DMS114 treated with DMSO at 0.1 percent for 48 hours (cell line): ENCODE data around the gene IGBP1.
"Not testable (repeated sequence)": the region's sequence is repeated elsewhere in the genome, so short reads cannot be mapped to it uniquely, and the experiment has no call there.

Source experiments
- DNase-seq: peaks from one replicate; lab custom pipeline; 2025; ENCODE audit not compliant: unreplicated experiment; lab: John Stamatoyannopoulos, UW

Gene IGBP1

GRCh38 chrX:70133303-70134115 lies at the start of gene IGBP1:
IGBP1 (plus strand) TSS chrX:70133447; CDS start chrX:70133948, 501 bp downstream.
- DNase-seq = peak; percentile 85

DNA sequence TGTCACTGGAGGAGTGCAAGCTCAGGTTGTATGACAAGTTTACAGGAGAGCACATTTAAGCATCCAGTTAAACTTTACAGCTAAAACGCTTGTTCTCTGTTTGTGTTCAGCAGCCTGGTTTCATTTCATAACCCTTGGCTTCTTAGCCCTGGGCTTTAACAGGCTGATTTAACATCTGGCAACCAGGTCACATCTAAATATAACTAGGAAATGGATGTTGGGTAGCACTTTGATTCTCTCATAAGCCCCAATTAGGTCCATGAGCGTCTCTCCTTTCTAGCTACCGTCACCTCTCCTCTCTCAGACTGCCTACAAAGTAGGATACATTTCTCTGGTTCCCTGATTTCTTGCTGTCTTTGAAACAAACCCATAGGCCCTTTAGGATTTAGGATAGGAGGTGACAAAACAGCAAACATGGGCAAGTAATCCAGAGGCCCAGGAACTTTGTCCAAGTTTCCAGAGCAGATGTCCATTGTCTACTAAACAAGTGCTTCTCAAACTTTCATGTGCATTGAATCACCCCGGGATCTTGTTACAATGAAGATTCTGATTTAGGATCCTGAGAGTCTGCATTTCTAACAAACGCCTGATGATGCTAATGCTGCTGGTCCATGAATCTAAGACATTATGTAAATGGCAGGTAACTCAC lies 48.5 kb upstream of the IGBP1 start:
- no peak for DNase-seq

- DNase-seq = no peak
Observed at GRCh38 chrX:70087857-70088630, 45.2 kb upstream of the IGBP1 start.

- no peak for DNase-seq
Observed at GRCh38 chrX:70088751-70089150, 44.5 kb upstream of the IGBP1 start.

DNA sequence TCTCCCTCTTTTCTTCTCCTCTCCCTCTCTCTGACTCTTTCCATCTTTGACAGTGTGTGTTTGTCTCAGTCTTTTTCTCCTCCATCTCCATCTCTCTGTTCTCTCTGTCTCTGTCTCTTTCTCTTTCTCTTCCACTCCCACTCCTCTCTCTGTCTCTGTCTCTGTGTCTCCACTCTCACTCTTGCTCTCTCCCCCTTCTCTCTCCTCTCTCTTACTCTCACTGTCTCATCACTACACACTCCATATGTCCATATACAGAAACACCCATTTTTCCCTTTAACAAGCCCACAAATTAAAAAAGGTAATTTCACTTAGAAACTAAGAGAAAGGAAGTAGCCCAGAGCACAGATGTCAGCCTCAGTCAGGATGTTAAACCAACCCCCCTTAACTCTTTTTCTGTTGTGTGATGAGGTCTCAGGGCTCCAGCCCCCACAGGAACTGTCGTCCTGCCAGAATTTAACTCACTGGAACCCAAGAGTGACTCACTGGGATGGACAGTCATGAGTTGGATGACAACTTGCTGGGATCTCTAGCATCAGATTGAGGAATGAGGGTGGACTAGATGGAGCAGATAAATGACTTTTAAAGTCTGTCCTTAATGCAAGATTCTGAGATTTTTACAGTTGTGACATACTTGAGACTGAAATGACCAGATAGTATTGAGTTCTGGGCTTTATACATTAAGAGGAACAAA lies 43.5 kb upstream of the IGBP1 start:
- no peak for DNase-seq

- no peak for DNase-seq
Observed at GRCh38 chrX:70092247-70092646, 41.0 kb upstream of the IGBP1 start.

DNA sequence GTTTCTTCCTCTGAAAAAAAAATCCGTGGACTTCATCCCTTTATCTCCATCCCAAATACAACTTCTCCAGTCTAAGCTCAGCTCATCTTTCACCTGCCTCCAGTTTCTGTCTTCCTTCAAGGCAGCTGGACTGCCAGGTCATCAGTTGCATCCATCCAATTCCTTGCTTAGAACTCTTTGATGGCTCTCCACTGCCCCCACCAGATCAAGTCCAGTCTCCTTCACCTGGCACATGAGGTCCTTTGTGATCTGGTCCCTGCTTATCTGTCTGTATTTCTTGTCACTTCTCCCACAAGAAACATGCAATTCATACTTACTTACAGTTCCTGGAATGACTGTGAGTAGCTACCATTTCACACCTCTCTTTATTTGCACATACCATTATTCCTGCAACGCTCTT lies 37.2 kb upstream of the IGBP1 start:
- DNase-seq = no peak

GRCh38 chrX:70105229-70105628 lies 28.0 kb upstream of the IGBP1 start:
- no peak for DNase-seq

GRCh38 chrX:70111436-70112026 lies 21.7 kb upstream of the IGBP1 start:
- DNase-seq = not testable (repeated sequence)

DNA sequence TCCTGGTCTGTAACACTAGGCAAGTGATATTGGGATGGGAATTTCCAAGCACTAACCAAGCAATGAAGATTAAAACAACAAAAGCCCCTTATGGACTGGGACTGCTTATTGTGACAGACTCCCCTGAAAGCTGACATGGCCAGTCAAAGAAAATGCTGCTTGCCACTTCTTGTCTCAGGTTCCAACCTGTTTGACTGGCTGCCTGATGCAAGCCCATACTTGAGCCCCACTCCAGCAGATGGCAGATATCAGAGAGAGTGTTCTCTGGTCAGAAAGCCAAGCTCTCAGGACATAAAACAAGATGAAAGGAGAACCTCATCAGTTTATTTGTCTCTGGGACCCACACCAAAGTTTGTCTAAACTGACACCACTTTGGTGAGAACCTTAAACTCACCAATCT lies 15.5 kb upstream of the IGBP1 start:
- no peak for DNase-seq

DNA sequence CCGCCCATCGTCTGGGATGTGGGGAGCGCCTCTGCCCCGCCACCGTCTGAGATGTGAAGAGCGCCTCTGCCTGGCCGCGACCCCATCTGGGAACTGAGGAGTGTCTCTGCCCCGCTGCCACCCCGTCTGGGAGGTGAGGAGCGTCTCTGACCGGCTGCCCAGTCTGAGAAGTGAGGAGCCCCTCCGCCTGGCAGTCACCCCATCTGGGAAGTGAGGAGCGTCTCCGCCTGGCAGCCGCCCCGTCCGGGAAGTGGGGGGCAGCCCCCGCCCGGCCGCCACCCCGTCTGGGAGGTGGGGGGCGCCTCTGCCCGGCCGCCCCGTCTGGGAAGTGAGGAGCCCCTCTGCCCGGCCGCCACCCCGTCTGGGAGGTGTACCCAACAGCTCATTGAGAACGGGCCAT lies 10.2 kb upstream of the IGBP1 start:
- not testable (repeated sequence) for DNase-seq

DNA sequence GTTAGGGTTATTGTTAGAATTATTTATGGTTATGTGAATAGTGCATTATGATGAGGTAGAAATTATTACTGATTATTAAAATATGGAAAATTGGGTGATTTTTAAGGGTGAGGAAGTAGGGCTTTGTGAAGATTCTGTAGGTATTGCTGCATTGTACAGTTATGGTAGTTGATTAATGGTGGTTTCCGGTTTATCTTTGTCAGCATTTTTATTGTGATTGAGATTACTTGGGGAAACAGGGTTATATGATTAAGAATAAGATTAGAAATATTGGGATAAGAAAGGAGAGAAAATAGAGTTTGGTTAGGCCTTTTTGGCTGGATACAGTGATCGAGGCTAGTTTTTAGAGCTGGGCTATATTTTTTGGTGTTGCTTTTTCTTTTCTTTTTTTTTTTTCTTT lies 8.6 kb upstream of the IGBP1 start:
- DNase-seq = no peak

DNA sequence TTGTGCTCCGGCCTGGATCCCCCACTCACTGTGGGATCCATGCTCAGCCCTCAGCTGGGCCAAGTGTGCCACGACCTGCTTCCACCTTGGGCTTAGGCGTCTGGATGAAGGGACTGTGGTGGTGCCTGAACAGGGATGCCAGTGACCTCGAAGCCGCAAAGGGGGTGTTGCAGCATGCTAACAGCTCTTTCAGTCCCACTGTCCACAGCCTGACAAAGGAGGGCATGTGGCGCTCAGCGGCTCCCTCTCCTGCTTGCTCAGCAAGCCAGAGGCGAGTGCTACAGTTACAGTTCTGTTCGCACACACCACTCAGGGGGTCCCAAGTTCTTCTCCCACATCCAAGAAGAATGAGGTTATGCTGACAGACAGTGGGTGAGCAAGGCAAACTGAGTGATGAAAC lies 5.2 kb upstream of the IGBP1 start:
- no peak for DNase-seq

GRCh38 chrX:70129816-70130215 lies 3.4 kb upstream of the IGBP1 start:
- no peak for DNase-seq

DNA sequence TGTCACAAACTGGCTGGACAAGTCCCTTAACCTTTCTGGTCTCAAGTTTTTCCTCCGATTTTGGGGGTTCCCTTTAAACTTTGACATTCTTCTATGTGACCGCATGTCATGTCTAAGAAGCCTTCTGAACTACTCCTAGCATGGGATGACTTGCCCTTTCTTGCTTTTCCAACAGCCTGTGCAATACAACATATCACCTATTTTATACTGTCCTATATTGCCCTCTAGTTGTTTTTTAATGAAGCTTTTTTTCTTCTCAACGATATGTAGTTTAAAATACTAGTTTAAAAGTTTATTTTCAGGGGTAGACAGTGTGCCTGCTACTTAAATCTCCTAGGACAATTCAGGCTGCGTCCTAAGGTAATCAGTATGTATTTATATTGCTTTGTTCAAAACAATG lies 1.0 kb upstream of the IGBP1 start:
- peak; percentile 10 for DNase-seq

- no peak for DNase-seq
Observed at GRCh38 chrX:70132877-70133302, 357 bp upstream of the IGBP1 start.

DNA sequence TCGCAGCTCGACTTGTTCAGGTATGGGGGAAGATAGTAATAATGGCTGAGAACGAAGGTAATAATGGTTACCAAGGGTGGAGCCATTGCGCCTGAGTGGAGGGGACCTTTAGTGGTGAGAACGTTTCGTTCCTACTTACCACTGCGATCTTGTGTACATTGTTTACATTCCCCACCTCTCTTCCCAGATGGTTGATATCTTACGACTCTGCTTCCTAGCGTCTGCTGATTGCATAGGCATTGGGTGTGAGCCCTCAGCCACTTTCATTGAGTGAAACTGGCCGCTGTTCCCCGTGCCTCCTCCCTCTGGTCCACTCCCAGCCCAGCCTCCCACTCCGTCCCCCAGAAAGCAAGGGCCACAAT lies 850 bp downstream of the IGBP1 start:
- no peak for DNase-seq

DNA sequence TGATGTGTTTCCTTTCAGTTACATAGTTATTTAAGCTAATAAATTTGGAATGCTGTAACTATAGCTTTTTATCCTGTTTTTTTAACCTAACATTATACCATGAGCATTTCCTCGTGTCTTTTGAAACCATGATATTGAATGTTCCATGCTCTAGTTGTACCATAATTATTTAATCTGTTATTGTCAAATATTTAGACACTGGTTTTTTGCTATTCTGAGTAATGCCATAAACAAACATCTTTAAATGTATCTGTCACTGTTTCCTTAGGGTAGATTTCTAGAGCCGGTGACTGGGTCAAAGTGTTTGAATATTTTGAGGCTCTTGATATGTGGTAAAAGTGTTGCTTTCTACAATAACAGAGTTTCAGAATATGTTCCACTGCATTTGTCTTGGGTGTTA lies 5.4 kb downstream of the IGBP1 start:
- DNase-seq = no peak

DNA sequence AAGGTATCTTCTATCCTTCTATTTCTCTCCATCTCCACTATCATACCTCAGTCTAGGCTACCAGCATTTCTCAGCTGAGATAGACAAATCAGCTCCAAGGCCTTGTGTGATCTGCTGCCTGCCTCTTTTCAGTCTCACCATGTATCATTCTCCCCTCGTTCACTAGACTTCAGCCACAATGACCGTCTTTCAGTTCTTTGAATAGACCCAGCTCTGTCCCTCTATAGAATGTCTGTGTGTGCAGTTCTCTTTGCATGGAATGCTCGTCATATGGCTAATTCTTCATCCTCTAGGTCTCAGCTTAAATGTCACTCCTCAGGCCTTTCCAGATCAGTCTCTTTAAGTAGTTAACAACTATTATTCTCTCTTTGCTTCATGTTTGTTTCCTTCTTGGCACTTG lies 6.5 kb downstream of the IGBP1 start:
- no peak for DNase-seq

GRCh38 chrX:70141373-70141772 lies 8.1 kb downstream of the IGBP1 start:
- DNase-seq = no peak
